BLaER1 (cell line): ENCODE results near the gene SBNO2.
A peak's percentile ranks its signal among the peaks of the same experiment; 100 is the strongest.
"Not testable (repeated sequence)": the region's sequence is repeated elsewhere in the genome, so short reads cannot be mapped to it uniquely, and the experiment has no call there.

Source experiments
- H3K27ac ChIP-seq: shearing (Covaris generic); formaldehyde crosslinking; 2 replicates; pipeline ENCODE4 v1.8.1; 2022
- H3K27me3 ChIP-seq: shearing (Covaris generic); formaldehyde crosslinking; 2 replicates; pipeline ENCODE4 v1.8.1; 2022
- H3K36me3 ChIP-seq: shearing (Covaris generic); formaldehyde crosslinking; 2 replicates; pipeline ENCODE4 v1.8.1; 2022
- H3K4me1 ChIP-seq: shearing (Covaris generic); formaldehyde crosslinking; 2 replicates; pipeline ENCODE4 v1.8.1; 2022
- H3K4me2 ChIP-seq: shearing (Covaris generic); formaldehyde crosslinking; 2 replicates; pipeline ENCODE4 v1.8.1; 2022
- H3K4me3 ChIP-seq: shearing (Covaris generic); formaldehyde crosslinking; 2 replicates; pipeline ENCODE4 v1.8.1; 2022
- H3K9ac ChIP-seq: shearing (Covaris generic); formaldehyde crosslinking; 2 replicates; pipeline ENCODE4 v1.8.1; 2022
- H3K9me3 ChIP-seq: shearing (Covaris generic); formaldehyde crosslinking; 2 replicates; pipeline ENCODE4 v1.8.1; 2022
- H4K20me1 ChIP-seq: shearing (Covaris generic); formaldehyde crosslinking; 2 replicates; pipeline ENCODE4 v1.8.1; 2022
- Cebpa-rat ChIP-seq: shearing (Covaris generic); IDR thresholded peaks from 2 replicates; pipeline ENCODE4 v1.8.1; 2022

The SBNO2 gene

DNA sequence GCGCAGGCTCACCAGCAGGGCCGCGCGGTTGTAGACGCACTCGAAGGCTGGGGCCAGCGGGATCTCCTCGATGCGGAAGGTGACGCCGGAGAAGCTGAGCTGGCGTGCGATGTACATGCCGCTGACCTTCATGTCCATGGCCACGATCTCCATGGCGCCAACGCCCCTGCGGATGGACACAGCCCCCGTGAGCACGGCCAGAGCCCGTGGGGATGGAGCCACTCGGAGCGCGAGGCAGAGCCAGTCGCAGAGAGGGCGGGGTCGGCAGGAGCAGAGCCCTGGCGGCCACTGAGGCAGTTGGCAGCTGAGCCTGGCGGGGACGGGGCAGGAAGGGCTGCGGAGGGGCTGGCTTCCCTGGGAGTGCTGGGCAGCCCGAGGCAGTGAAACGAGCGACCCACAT is 55.1 kb downstream of the SBNO2 start:
- Histone ChIP-seq H3K4me1 (no peaks in the 10 kb centered on the region), H3K9me3 (no peaks in the 10 kb centered on the region), H3K4me3 (no peak overlapping the region), H3K27ac (no peak overlapping the region), H3K36me3 (peaks cover 91% of the 10 kb centered on the region), H4K20me1 (peaks cover 20% of the 10 kb centered on the region), H3K9ac (no peak overlapping the region), H3K4me2 (no peak overlapping the region), H3K27me3 (no peaks in the 10 kb centered on the region)
- TF ChIP-seq Cebpa-rat: no peak

DNA sequence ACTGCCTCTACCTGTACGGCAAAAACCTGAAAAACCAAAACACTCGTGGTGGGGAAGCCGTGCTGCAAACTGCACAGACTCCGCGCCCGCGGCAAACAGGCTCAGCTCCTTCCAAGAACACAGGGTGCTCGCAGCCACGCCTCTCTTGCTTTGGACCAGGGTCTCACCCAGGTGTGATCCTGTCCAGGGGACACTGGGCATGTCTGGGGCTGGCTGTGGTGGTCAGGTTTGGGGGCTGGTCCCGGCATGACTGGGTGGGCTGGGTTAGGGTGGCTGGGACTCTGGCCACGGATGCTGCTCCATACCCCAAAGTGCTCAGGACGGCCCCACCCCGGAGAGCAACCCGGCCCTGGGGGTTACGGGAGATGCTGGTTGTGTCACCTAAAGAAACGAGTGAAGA is 56.4 kb downstream of the SBNO2 start:
- no peak overlapping the region for H3K4me3 ChIP-seq
- no peak overlapping the region for H3K4me2 ChIP-seq
- peaks cover 18% of the 10 kb centered on the region for H4K20me1 ChIP-seq
- peaks cover 85% of the 10 kb centered on the region for H3K36me3 ChIP-seq
- peaks cover 13% of the 10 kb centered on the region for H3K4me1 ChIP-seq
- H3K27ac ChIP-seq: no peak overlapping the region
- no peak for TF ChIP-seq Cebpa-rat
- H3K27me3 ChIP-seq: no peaks in the 10 kb centered on the region
- H3K9ac ChIP-seq: no peak overlapping the region
- no peaks in the 10 kb centered on the region for H3K9me3 ChIP-seq

DNA sequence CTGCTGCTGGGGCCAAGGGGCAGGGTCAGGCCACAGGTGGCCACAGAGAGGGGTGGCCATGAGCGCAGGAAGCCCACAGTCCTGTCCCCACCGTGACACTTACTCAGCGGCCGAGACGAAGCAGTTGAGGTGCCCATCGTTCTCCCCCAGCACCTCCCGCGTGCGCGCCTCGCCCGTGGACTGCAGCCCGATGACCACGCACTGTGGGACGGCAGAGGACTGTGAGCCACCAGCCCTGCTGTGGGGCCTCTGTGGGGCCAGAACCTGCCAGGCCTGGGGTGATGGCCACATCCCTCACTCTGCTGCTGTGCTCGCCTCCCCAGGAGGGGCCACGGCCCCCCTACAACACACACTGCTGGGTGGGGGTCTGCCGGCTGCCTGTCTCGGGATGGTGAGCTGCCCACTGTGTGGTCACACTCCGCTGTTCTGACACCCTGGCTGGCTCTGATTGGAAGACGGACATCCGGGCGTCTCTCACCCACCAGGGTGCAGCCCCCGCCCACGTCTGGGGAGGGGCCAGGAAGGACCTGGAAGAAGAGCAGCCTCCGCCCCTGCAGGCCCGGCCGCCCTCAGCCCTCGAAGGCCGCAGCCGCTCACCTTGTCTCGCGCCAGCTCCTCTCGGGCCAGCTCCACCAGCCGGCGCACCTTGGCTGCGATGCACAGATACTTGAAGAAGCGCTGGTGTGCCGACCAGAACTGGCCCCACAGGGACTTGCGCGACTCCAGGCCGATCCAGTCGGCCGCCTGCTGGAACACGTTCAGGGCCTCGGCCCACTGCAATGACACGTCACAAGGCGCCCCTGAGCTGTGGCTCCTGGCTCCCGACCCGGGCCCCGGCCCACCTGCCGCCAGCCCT is 57.1 kb downstream of the SBNO2 start:
- H3K9ac ChIP-seq: no peak overlapping the region
- H3K4me3 ChIP-seq: no peak overlapping the region
- peaks cover 15% of the 10 kb centered on the region for H3K4me1 ChIP-seq
- H3K36me3 ChIP-seq: peaks cover 86% of the 10 kb centered on the region
- H3K9me3 ChIP-seq: no peaks in the 10 kb centered on the region
- TF ChIP-seq Cebpa-rat: no peak
- no peak overlapping the region for H3K27ac ChIP-seq
- no peak overlapping the region for H3K4me2 ChIP-seq
- H4K20me1 ChIP-seq: peaks cover 19% of the 10 kb centered on the region
- H3K27me3 ChIP-seq: no peaks in the 10 kb centered on the region

DNA sequence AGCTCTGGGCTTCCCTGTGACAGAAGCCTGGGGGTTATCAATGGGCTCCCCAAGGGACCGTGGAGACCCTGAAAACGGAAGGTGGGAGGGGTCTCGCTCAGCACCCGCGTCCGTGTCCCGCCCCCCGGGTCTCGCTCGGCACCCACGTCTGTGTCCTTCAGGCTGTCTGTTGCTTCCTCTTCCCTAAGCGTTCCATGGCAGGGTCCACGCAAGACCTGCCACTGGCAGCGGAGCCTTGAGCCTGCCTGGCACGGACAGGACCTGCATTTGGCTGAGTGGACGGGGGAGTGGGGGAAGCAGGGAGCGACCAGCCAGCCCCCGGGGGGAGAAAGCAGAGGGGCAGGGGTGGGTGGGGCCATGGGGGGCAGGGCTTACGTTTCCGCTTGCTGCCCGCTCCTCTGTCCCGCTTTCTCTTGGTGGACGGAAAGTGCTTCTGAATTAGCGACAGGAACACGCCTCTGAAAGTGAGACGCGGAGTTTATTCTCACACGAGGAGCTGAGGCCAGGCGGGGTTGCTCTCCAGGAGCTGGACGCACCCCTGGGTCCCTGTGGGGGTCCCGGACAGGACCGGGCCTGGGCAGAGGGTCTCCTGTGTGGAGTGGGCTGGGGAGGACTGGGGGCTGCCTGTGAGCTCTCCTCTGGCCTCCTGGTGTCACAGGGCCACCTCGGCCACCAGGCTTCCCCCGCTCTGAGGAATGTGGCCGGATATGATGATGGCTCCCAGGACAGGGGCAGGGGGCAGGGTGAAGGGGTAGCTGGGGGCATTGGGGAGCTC is 58.2 kb downstream of the SBNO2 start:
- no peaks in the 10 kb centered on the region for H3K9me3 ChIP-seq
- peaks cover 24% of the 10 kb centered on the region for H4K20me1 ChIP-seq
- H3K27me3 ChIP-seq: no peaks in the 10 kb centered on the region
- no peak overlapping the region for H3K9ac ChIP-seq
- H3K27ac ChIP-seq: no peak overlapping the region
- H3K4me3 ChIP-seq: no peak overlapping the region
- no peak overlapping the region for H3K4me2 ChIP-seq
- no peak for TF ChIP-seq Cebpa-rat
- peaks cover 82% of the 10 kb centered on the region for H3K36me3 ChIP-seq
- H3K4me1 ChIP-seq: peaks cover 15% of the 10 kb centered on the region

DNA sequence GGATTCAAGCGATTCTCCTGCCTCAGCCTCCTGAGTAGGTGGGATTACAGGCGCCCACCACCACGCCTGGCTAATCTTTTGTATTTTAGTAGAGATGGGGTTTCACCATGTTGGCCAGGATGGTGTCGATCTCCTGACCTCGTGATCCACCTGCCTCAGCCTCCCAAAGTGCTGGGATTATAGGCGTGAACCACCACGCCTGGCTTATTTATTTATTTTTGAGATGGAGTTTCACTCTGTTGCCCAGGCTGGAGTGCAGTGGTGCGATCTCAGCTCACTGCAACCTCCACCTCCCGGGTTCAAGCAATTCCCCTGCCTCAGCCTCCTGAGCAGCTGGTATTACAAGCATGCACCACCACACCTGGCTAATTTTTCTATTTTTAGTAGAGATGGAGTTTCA is 59.3 kb downstream of the SBNO2 start:
- Histone ChIP-seq H3K4me1 (peaks cover 15% of the 10 kb centered on the region), H3K36me3 (peaks cover 82% of the 10 kb centered on the region), H4K20me1 (peaks cover 34% of the 10 kb centered on the region)
- not testable (repeated sequence) for H3K9ac ChIP-seq, H3K9me3 ChIP-seq, H3K4me2 ChIP-seq, H3K27me3 ChIP-seq, H3K27ac ChIP-seq, H3K4me3 ChIP-seq

DNA sequence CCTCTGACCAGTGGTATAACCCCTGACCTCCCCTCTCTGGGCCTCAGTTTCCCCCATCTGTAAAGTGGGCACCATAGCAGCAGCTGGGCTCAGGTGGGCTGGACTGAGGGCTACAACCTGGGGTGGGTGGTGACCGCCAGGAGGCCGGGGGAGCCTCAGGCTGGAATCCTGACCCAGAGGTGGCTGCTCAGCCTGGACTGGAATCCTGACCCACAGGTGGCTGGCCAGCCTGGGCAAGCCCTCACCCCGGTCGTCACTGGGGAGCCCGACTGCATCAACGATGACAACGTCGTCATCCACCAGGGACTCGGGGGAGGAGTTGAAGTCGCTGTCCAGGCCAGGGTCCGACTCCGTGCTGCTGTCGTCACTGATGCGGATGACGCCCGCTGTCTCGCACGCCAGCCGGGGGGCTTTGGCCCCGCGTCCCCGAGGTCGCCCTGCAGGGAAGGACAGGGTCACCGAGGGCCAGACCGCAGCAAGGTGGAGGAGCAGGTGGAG is 60.0 kb downstream of the SBNO2 start:
- H3K4me1 ChIP-seq: peaks cover 18% of the 10 kb centered on the region
- H3K9ac ChIP-seq: no peak overlapping the region; the same call in 1 of the 2 replicates
- H4K20me1 ChIP-seq: peaks cover 37% of the 10 kb centered on the region
- no peak for TF ChIP-seq Cebpa-rat
- H3K4me3 ChIP-seq: no peak overlapping the region
- H3K27ac ChIP-seq: no peak overlapping the region
- H3K36me3 ChIP-seq: peaks cover 80% of the 10 kb centered on the region
- no peaks in the 10 kb centered on the region for H3K27me3 ChIP-seq
- H3K4me2 ChIP-seq: peak overlapping the region; percentile 75
- no peaks in the 10 kb centered on the region for H3K9me3 ChIP-seq

DNA sequence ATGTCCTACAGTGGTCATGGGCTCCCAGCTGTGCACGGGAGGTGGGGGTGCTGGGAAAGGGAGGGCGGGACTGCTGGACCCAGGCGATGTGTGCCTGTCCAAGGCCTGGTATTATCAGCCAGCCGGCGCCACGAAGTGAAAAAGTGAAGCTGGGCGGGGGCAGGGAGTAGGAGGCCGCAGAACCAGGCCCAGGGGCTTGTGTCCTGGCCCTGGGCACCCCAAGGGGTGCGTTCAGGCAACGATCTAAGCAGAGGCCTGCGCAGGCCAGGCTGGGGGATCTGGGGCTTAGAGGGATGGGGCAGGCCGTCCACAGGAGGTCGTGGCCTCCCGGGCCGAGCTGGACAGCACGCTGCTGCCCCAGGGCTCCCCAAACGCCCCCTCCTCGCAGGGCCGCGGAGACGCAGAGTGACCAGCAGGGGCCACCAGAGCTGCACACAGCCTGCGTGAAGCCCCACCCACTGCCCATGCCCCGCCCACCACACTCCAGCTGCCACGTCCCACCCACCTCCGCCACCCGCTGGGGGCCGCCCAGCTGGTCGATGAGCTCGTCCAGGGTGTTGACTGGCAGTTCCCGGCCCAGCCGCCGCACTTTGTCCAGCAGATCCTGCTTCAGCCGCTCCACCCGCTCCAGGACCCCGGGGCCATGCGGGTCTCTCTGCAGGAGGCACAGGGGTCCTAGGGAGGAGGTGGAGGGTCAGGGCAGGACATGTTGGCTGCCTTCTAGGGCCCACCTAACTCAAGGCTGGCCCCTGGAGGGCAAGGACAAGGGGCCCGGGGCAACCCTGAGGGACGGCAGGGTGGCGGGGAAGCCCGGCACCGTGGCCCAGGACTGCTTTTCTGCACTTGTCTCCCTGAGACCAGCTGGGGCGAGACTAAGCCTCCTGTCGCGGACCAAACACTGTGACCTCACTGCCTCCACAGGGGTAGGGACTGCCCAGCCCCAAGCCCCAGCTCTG is 60.8 kb downstream of the SBNO2 start:
- Histone ChIP-seq H3K9me3 (no peaks in the 10 kb centered on the region), H3K4me1 (peaks cover 23% of the 10 kb centered on the region), H3K9ac (no peak overlapping the region; the same call in 1 of the 2 replicates), H3K27me3 (no peaks in the 10 kb centered on the region), H4K20me1 (peaks cover 43% of the 10 kb centered on the region), H3K36me3 (peaks cover 79% of the 10 kb centered on the region), H3K4me2 (peak overlapping the region; percentile 75), H3K4me3 (no peak overlapping the region), H3K27ac (peak overlapping the region; percentile 30; the same call in 1 of the 2 replicates)
- no peak for TF ChIP-seq Cebpa-rat

DNA sequence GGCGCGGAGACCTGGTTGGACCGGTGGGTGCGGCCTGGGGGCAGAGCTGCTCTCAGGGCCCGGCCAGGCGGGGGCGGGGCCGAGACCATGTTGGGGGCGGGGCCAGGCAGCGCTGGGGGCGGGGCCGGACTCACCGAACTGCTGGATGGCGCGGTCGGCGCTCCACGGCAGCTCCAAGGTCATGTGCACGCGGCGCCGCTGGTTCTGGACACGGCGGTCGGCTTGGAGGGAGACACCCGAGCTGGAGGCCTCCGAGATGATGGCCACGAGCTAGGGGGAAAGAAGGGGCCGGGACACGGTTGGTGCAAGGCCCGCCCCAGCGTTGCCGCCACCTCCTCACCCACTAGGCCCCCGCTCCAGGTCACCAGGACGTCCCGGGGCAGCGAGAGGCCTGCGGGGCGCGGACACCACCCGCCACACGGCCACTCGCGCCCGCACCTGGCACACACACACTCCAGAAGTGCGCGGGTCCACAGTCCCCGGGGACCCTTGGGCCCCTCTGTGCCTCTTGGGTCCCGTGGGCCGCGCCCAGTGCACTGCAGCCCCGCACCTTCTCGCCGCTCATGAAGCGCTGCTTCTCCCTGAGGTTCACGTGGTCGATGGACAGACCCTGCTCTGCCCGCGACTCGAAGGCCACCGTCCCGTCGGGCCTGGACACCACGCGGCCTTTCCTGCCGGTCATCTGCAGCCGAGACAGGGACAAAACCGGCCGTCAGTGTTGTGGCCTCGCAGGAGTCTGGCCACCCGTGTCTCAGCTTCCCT is 61.6 kb downstream of the SBNO2 start:
- Histone ChIP-seq H3K9me3 (no peaks in the 10 kb centered on the region), H3K4me3 (no peak overlapping the region), H3K36me3 (peaks cover 76% of the 10 kb centered on the region), H3K4me1 (peaks cover 29% of the 10 kb centered on the region), H4K20me1 (peaks cover 49% of the 10 kb centered on the region), H3K4me2 (peak overlapping the region; percentile 75; the same call in 1 of the 2 replicates), H3K27me3 (no peaks in the 10 kb centered on the region), H3K9ac (no peak overlapping the region), H3K27ac (peak overlapping the region; percentile 30; the same call in 1 of the 2 replicates)
- TF ChIP-seq Cebpa-rat: no peak
